ENCODE measurements around the gene GCLC. TPM values are rescaled to one million over a fixed set of nuclear protein-coding genes. Genes with fewer than 3 reads are reported as not detected.
"Not testable (repeated sequence)": the region's sequence is repeated elsewhere in the genome, so short reads cannot be mapped to it uniquely, and the experiment has no call there.

The GCLC gene
- 10 to 100 TPM; 24.7 to 42.3 (median 39.8) TPM for polyA plus RNA-seq (ENCODE audit: insufficient read depth in 1 of 5, insufficient read length in 5 of 5, low replicate concordance in 1 of 5)
- long read RNA-seq, donor 1, partial matches to known transcripts = 5 of 10 reads
- long read RNA-seq, donor 1, other reads (novel, unspliced or antisense) = 0 of 10 reads
- long read RNA-seq, donor 2, partial matches to known transcripts = 7 of 9 reads
- long read RNA-seq, donor 2, other reads (novel, unspliced or antisense) = 0 of 9 reads
- long read RNA-seq, donor 3, transcript GCLC-215 (16 exons, 3,785 nt) = major isoform, 5 of 11 reads
- long read RNA-seq, donor 3, partial matches to known transcripts = 5 of 11 reads
- long read RNA-seq, donor 3, other reads (novel, unspliced or antisense) = 0 of 11 reads
- long read RNA-seq, donor 4, partial matches to known transcripts = 10 of 15 reads
- long read RNA-seq, donor 4, other reads (novel, unspliced or antisense) = 0 of 15 reads
- long read RNA-seq, donor 5, partial matches to known transcripts = 6 of 10 reads
- long read RNA-seq, donor 5, other reads (novel, unspliced or antisense) = 0 of 10 reads
- long read RNA-seq, donor 6, transcript GCLC-215 (16 exons, 3,785 nt) = major isoform, 5 of 22 reads
- long read RNA-seq, donor 6, partial matches to known transcripts = 16 of 22 reads
- long read RNA-seq, donor 6, other reads (novel, unspliced or antisense) = 0 of 22 reads
- long read RNA-seq, donor 7, partial matches to known transcripts = 13 of 14 reads
- long read RNA-seq, donor 7, other reads (novel, unspliced or antisense) = 0 of 14 reads
- long read RNA-seq, donor 8, partial matches to known transcripts = 0 of 2 reads
- long read RNA-seq, donor 8, other reads (novel, unspliced or antisense) = 0 of 2 reads

DNA sequence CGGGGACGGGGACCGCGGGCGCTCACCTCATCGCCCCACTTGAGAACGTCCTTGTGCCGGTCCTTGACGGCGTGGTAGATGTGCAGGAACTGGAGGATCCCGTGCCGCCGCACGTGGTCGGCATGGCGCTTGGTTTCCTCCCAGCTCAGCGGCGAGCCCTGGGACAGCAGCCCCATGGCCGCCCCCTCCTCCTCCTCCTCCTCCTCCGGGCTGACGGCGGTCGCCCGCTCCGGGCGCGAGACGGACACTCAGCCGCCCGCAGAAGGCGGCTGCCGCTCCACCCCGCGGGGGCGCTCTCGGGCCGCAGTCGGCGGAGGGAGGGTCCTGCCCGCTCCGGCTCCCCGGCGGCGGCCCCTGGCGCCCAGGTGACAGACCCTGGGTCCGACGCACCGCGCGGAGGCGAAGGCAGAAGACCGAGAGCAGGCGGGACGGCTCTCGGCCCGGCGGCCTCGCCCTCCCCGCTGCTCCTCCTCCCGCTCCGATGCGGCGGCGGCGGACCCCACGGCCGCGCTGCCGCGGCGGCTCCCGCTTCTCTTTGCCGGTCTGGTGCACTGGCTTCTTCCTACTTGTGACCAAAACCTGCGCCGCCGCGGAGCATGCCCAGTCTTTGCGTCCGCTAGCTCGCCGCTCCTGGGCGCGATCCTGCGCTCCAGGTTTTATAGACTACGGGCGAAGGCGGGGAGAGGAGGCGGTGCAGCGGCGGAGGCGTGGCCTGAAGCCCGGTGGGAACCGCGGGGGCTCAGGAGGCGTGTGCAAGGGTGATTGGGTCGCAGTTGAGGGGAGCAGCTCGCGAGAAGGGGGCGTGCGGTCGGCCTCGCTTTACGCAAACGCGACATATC, at the start of gene GCLC:
Gene GCLC, minus strand, starts transcription at position 632 of the 839 bp plus-strand sequence. Its CDS starts 456 bp downstream, at position 176.
- peak; percentile 92 to 94 for DNase-seq

DNA sequence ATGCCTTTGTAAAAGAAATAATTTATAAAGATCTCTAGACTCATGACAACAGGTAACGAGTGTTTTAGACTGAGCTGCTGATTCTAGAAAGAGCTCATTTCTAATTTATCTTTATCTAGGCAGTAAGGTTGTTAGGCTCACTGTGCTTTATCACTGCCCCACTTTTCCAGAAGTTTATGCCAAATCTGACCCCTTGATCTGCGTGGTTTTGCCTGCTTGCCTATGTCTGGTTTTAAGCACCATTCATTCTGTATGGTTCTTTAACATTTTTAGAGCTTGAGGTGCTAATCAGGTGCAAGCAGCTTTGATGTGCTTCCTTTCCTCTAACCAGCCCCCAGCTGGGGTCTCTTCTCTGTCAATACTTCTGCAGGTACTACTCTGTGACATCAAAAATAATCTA, 49.7 kb upstream of the GCLC start:
- DNase-seq = no peak

DNA sequence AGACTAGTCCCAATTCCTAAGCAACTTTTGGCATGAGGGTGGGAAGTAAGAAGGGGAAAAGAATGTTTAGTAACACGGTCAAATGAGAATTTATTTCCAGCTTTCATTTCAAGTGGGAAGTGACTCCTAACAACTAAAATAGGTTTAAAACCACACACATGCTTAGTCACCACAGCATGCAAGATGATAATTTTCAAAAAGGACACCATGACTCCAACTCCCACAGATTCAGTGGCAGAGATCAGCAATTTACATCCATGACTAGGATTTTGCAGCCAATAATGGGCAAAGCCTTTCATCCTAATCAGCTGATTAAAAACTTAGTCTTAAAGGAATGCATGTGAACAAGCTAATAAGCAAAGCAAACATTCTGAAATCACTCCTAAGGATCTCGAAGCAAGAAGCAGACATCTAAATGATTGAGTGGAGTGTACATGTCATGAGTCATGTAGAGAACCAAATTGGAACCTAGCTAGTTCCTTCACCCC, 48.1 kb upstream of the GCLC start:
- no peak for DNase-seq

GRCh38 chr6:53591873-53592272, 47.0 kb upstream of the GCLC start:
- no peak for DNase-seq

- DNase-seq = no peak
Observed at GRCh38 chr6:53588816-53589509, 44.1 kb upstream of the GCLC start.

DNA sequence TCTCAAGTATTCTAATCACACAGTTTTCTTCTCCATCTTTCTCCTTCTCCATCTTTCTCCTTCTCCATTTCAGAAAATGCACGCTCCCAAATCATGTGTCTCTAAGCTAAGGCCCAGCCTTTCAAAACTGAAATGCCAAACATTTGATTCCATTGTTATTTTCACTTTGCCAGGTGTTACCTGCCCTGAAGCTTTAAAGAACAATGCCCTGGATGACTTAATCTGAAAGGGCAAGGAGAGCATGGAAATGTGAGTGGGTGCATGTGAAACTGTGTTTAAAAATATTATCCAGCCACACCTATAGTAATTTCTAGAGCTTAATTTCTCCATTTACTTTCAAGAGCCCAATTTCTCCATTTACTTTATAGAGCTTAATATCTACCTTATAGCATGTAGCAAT, 42.4 kb upstream of the GCLC start:
- no peak for DNase-seq

DNA sequence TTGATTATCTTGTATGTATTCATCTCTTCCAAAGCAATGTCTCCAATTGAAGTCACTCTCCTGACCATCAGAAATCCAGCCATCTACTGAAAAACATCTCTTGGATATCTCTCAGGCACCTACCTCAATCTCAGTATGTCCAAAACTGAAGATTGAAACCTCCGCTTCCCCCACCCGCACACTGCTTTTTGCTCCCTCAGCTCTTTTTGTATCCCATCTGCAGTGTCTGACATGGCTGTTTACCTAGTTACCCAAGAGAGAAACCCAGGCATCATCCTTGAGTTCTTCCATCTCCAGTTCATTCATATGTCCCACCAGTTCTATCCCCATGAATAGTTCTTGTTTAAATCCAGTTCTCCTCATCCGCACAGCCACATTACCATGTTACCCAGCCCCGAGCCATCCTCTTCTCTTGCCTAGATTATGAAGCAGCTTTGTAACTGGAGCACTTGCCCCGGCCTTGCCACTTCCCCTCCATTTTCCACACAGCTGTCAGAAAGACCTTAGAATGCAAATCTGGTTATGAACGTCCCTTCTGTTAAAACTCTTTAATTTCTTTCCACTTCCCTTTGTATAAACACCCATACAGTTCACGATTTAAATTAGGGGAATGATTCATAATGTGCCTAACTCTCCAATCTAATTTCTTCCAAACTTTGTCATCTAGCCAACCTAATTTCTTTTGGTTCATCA, 40.5 kb upstream of the GCLC start:
- no peak for DNase-seq

- DNase-seq = no peak
Observed at GRCh38 chr6:53584726-53585125, 39.8 kb upstream of the GCLC start.

DNA sequence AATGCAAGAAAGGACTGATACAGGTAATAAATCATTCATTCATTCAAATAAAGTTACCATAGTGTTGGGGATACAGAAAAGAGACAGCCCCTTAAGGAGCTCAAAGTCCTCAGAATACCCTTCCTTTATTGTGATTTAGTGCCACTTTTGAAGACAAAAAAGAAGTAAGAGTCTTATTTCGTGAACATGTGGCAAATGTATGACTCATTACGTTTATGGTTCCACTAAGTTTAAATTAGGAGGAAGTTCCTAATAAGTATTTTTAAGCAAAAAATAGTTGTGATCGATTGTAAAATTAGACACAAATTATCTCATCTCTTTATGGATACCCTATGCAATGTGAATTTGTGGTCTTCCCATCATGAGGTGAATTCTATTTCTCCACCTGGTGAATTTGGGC, 38.5 kb upstream of the GCLC start:
- DNase-seq = no peak

DNA sequence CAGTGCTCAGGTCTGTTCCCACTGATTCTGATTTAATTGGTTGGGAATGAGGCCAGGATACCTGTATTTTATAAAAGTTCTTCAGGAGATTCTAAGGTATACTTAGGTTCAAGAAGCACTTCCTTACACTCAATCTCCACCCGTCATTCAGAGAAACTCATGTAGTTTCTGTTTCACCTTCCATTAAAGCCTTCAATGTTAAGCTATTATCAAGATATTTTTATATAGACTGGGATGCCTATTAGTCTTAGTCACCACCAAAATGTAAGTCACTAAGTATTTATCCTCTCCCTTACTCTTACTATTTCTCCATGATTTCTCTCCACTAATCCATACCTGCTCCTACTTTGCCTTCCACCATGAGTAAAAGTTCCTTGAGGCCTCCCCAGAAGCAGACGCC, 38.1 kb upstream of the GCLC start:
- DNase-seq = no peak

- DNase-seq = peak; percentile 52 to 56
Observed at GRCh38 chr6:53581856-53582255, 37.0 kb upstream of the GCLC start.

- no peak for DNase-seq
Observed at GRCh38 chr6:53581173-53581773, 36.4 kb upstream of the GCLC start.

- DNase-seq = no peak
Observed at GRCh38 chr6:53579338-53579737, 34.4 kb upstream of the GCLC start.

GRCh38 chr6:53578371-53578770, 33.5 kb upstream of the GCLC start:
- DNase-seq = no peak

- DNase-seq = no peak
Observed at GRCh38 chr6:53573299-53573698, 28.4 kb upstream of the GCLC start.

GRCh38 chr6:53572379-53572778, 27.5 kb upstream of the GCLC start:
- not testable (repeated sequence) for DNase-seq

GRCh38 chr6:53568776-53569616, 24.1 kb upstream of the GCLC start:
- no peak for DNase-seq

GRCh38 chr6:53567701-53568100, 22.8 kb upstream of the GCLC start:
- DNase-seq = no peak

GRCh38 chr6:53566755-53567154, 21.9 kb upstream of the GCLC start:
- no peak for DNase-seq
